Stimulated activated CD8-positive, alpha-beta memory T cell treated with anti-CD3 and anti-CD28 coated beads, Interleukin-15, amount 100 ng/mL, for 1 hour (primary cell): ENCODE measurements around the gene ENOSF1.

ENCODE experiments used
- DNase-seq: peaks from one replicate; pipeline ENCODE4 v3.0.0-alpha.2; 2020; ENCODE audit warnings: low read depth

Gene ENOSF1

GRCh38 chr18:634551-635045 lies 77.8 kb downstream of the ENOSF1 start:
- no peak for DNase-seq

DNA sequence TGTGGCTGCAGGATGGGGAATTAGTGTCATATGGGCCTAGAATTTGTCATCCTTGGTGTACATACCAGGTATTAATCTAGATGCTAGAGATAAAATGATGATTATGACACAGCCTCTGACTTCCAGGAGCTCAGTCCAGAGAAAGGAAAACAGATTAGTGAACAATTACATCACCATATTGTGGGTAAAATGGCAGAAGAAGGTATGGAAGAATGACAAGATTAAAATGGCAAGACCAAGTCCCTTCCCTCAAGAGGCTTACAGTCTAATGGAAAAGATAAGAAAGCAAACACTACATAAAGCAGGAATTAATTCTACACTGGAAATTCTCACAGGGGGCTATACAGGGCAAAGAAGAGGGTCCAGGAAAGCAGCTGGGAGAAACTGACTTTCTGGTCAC lies 80.9 kb downstream of the ENOSF1 start:
- DNase-seq, result no peak

GRCh38 chr18:629269-630150 lies 82.9 kb downstream of the ENOSF1 start:
- no peak for DNase-seq

GRCh38 chr18:627231-627630 lies 85.2 kb downstream of the ENOSF1 start:
- no peak for DNase-seq

- peak; percentile 38 for DNase-seq
Observed at GRCh38 chr18:623761-624620, 88.4 kb downstream of the ENOSF1 start.

GRCh38 chr18:622289-622688 lies 90.1 kb downstream of the ENOSF1 start:
- DNase-seq, result no peak

- no peak for DNase-seq
Observed at GRCh38 chr18:621291-622043, 91.0 kb downstream of the ENOSF1 start.
